ENCODE results near the gene HACD1. TPM values are rescaled to one million over a fixed set of nuclear protein-coding genes. Genes with fewer than 3 reads are reported as not detected.

The HACD1 gene
- total and polyA plus RNA-seq, 2 donors from 2014 or later, result 11.4 to 11.6 TPM

- no peak for TF ChIP-seq CTCF (IDR thresholded peaks at IDR 0.05; ENCODE audit: borderline replicate concordance, extremely low read depth, insufficient read depth)
- Histone ChIP-seq H3K4me3 (ENCODE audit: low read length in 3 of 3) (no peak overlapping the region), H3K27me3 (ENCODE audit: control insufficient read depth, insufficient read depth, low read length) (no peaks in the 10 kb centered on the region), H3K9ac (ENCODE audit: low read length in 3 of 3) (no peak overlapping the region), H3K9me3 (ENCODE audit: control insufficient read depth in 2 of 3, insufficient read depth in 1 of 3, low read length in 3 of 3) (no peaks in the 10 kb centered on the region), H3K4me1 (ENCODE audit: control insufficient read depth in 2 of 3, insufficient read depth in 2 of 3, low read depth in 1 of 3, low read length in 3 of 3) (peaks cover 0 to 3% (median 0%) of the 10 kb centered on the region in 3 donors), H3K27ac (ENCODE audit: low read depth in 2 of 2, low read length in 2 of 2) (no peak overlapping the region), H3K36me3 (ENCODE audit: control insufficient read depth in 2 of 3, insufficient read depth in 3 of 3, low read length in 3 of 3) (peaks cover 0 to 4% (median 0%) of the 10 kb centered on the region in 3 donors)
- no peak for DNase-seq
- intact Hi-C loops (cut with DNase I), result no loop called here
- no peak for FAIRE-seq
Observed at GRCh38 chr10:17662193-17663138, 45.3 kb upstream of the HACD1 start.

- H3K4me3 ChIP-seq (ENCODE audit: low read length in 3 of 3), result no peak overlapping the region
- no peak for TF ChIP-seq CTCF (IDR thresholded peaks at IDR 0.05; ENCODE audit: borderline replicate concordance, extremely low read depth, insufficient read depth)
- DNase-seq (no peak), FAIRE-seq (no peak)
- no peaks in the 10 kb centered on the region for H3K27me3 ChIP-seq (ENCODE audit: control insufficient read depth, insufficient read depth, low read length)
- H3K4me1 ChIP-seq (ENCODE audit: control insufficient read depth in 2 of 3, insufficient read depth in 2 of 3, low read depth in 1 of 3, low read length in 3 of 3), result peaks cover 0 to 3% (median 0%) of the 10 kb centered on the region in 3 donors
- intact Hi-C loops (cut with DNase I), result no loop called here
- H3K9ac ChIP-seq (ENCODE audit: low read length in 3 of 3), result no peak overlapping the region
- no peak overlapping the region for H3K27ac ChIP-seq (ENCODE audit: low read depth in 2 of 2, low read length in 2 of 2)
- H3K9me3 ChIP-seq (ENCODE audit: control insufficient read depth in 2 of 3, insufficient read depth in 1 of 3, low read length in 3 of 3), result no peaks in the 10 kb centered on the region
- H3K36me3 ChIP-seq (ENCODE audit: control insufficient read depth in 2 of 3, insufficient read depth in 3 of 3, low read length in 3 of 3), result peaks cover 0 to 4% (median 0%) of the 10 kb centered on the region in 3 donors
Observed at GRCh38 chr10:17661510-17661909, 44.3 kb upstream of the HACD1 start.

GRCh38 chr10:17660921-17661320 lies 43.7 kb upstream of the HACD1 start:
- no peak for FAIRE-seq

More at GRCh38 chr10:17660921-17661320, 43.7 kb upstream of the HACD1 start:
- H3K9ac ChIP-seq (ENCODE audit: low read length in 3 of 3), result no peak overlapping the region
- no peak overlapping the region for H3K4me3 ChIP-seq (ENCODE audit: low read length in 3 of 3)
- H3K4me1 ChIP-seq (ENCODE audit: control insufficient read depth in 2 of 3, insufficient read depth in 2 of 3, low read depth in 1 of 3, low read length in 3 of 3), result peaks cover 0 to 3% (median 0%) of the 10 kb centered on the region in 3 donors
- H3K27me3 ChIP-seq (ENCODE audit: control insufficient read depth, insufficient read depth, low read length), result no peaks in the 10 kb centered on the region
- no peak overlapping the region for H3K27ac ChIP-seq (ENCODE audit: low read depth in 2 of 2, low read length in 2 of 2)
- no peak for TF ChIP-seq CTCF (IDR thresholded peaks at IDR 0.05; ENCODE audit: borderline replicate concordance, extremely low read depth, insufficient read depth)
- intact Hi-C loops (cut with DNase I), result no loop called here
- DNase-seq, result no peak
- no peaks in the 10 kb centered on the region for H3K9me3 ChIP-seq (ENCODE audit: control insufficient read depth in 2 of 3, insufficient read depth in 1 of 3, low read length in 3 of 3)
- peaks cover 0 to 4% (median 0%) of the 10 kb centered on the region in 3 donors for H3K36me3 ChIP-seq (ENCODE audit: control insufficient read depth in 2 of 3, insufficient read depth in 3 of 3, low read length in 3 of 3)
